D341Med (cell line): ENCODE data around the gene DYRK2.
"Not testable (repeated sequence)": the region's sequence is repeated elsewhere in the genome, so short reads cannot be mapped to it uniquely, and the experiment has no call there.

Source experiments
- DNase-seq: peaks from one replicate; pipeline ENCODE4 v3.0.0; 2012; ENCODE audit warnings: low spot score

The DYRK2 gene

DNA sequence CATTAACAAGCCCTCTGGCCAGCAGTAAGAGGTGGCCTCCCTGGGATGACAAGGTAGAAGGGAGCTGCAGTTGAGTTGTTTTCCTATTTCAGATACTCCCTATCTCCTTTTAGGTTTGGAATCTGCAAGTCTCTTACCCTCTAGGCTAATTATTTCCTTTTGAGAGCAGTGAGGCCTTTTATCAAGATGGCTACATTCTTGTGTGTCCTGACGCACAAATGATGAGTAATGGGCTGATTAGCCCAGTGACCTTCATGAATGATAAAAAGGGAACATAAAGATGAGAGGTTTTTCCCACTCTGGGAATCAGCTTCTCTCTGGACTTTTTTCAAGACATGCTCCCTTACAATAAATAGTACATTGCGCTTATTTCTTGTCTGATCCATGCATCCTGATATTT, 22.9 kb downstream of the DYRK2 start:
- DNase-seq = no peak

DNA sequence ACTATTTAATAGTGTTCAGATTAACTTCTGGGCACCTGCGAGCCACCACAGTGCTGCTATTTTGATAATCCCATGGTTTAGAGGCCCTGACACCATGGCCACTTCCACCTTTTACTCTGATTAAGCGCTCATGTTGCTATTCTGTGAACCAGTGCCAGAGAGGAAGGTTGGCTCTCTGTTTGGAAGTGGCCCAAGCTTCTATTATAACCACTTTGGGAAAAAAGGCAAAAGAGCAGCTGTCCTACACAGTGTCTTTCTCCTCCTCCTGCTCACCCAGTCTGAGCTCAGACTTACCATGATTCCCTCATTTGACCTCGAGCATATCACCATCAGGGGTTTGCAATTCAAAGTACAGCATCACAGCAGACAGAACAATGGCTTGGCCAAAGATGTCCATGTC, 23.3 kb downstream of the DYRK2 start:
- DNase-seq = no peak

DNA sequence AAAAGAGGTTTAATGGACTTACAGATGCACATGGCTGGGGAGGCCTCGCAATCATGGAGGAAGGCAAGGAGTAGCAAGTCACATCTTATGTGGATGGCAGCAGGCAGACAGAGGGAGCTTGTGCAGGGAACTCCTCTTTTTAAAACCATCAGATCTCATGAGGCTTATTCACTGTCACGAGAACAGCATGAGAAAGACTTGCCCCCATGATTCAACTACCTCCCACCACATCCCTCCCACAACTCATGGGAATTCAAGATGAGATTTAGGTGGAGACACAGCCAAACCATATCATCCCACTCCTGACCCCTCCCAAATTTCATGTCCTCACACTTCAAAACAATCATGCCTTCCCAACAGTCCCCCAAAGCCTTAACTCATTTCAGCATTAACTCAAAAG, 24.0 kb downstream of the DYRK2 start:
- not testable (repeated sequence) for DNase-seq

DNA sequence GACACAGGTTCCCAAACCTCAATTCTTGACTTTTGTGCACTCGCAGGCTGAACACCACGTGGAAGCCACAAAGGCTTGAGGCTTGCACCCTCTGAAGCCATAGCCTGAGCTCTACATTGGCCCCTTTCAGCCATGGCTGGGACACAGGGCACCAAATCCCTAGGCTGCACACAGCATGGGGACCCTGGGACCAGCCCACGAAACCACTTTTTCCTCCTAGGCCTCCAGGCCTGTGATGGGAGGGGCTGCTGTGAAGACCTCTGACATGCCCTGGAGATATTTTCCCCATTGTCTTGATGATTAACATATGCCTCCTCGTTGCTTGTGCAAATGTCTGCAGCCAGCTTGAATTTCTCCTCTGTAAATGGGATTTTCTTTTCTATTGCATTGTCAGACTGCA, 25.0 kb downstream of the DYRK2 start:
- not testable (repeated sequence) for DNase-seq

DNA sequence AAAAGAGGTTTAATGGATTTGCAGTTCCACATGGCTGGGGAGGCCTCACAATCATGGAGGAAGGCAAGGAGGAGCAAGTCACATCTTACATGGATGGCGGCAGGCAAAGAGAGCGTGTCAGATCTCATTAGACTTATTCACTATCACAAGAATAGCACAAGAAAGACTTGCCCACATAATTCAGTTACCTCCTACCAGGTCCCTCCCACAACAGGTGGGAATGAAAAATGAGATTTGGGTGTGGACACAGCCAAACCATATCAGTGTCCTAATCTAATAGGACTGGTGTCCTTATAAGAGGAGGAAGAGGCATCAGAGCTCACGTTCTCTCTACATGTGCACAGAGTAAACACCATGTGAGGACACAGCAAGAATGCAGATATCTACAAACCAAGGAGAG, 25.9 kb downstream of the DYRK2 start:
- DNase-seq = no peak

DNA sequence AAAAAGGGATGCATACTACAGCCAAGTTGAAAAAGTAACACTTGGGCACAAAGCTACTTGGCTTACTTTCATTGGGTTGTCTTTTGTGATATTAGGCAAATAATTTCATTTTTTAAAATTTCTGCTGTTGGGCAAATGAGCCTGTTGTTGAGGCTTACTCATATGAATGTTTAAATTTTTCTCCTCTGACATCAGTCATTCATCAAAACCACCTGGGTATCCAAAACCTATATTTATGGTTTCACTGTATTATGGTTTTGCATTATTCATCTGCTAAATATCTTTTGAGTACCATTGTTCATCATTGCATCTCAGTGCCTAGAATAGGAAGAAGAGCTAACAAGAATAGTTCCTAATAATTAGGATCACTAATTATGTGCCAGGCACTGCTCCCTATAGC, 28.1 kb downstream of the DYRK2 start:
- no peak for DNase-seq

DNA sequence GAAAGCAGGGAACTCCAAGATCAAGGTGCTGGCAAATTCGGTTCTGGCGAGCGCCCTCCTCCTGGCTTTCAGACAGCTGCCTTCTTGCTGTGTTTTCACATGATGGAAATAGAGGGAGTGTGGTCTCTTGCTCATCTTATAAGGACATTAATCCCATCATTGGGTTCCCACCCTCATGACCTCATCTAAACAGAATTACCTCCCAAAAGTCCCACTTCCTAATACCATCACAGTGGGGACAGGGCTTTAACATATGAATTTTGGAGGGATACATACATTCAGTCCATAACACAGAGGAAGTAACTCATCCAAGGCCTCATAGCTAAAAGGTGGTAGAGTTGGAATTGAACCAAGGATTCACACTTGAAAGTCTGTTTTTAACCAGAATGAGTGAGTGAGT, 28.6 kb downstream of the DYRK2 start:
- DNase-seq = no peak

DNA sequence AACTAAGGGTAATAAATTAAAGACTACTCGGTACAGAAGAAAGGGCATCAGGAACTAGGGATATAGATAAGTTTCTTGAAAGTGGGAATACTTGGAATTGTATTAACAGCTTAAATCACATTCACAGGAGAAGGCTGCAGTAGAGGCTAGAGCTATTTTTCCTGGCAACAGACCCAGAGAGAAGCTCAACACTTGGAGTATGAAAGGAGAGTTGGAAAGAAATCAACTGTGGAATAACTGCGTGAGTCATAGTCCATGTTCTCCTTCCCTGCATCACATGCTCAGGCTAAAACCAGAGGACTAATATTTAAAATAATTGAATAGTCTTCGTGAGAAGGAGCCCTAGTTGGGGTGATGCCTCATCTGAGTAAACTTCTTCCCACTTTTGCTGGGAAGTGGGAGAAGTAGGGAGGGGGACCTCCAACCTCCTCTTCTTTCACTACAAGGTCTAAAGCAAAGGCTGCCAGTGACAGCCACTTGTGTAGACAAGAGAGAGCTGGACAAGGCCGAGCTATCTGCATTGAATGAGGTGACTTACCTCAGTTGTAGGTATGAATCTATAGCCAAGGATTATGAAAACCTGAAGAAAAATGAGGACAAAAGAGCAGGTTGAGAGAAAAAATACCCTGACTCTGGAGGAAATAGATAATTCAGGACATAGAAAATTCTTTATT, 32.7 kb downstream of the DYRK2 start:
- DNase-seq = no peak

DNA sequence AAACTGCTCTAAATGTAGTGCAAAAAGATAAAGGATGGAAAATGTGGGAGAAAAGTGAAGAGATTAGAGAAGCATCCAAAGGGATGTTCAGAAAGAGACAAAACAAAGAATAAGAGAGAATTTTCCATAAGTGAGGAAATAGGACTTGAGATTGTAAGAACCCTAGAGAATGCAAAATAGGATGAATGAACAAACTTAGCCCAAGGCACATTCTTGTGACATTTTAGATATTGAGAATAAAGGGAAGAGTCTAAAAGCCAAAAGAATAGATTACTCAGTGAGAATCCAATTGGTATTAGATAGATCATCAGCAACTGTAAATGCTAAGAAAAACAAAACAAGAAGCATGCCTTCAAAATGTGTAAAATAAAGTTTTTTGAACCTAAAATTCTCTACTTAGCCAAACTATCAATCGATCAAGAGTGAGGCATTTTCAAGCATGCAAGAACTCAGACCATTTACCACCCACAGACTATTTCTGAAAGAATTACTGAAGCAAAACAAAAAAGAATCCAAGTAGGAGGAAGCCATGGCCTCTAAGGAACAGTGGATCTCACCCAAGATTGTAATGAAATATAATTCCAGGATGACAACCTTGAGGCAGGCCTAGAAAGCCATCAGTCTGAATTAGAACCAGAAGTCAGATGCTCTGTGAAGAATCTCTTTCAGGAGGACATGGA, 33.5 kb downstream of the DYRK2 start:
- DNase-seq = no peak

DNA sequence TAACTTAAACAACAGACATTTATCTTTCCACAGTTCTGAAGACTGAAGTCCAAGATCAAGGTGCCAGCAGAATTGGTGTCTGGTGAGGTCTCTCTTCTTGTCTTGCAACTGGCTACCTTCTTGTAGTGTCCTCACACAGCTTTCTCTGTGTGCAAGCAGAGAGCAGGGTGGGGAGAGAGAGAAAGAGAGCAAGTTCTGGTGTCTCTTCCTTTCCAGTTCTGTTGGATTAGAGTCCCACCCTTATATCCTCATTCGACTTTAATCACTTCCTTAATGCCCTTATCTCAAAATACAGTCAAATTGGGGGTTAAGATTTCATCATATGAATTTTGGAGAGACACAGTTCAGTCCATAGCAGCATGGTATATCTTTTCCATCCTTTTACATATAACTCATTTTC, 40.8 kb downstream of the DYRK2 start:
- DNase-seq = no peak

DNA sequence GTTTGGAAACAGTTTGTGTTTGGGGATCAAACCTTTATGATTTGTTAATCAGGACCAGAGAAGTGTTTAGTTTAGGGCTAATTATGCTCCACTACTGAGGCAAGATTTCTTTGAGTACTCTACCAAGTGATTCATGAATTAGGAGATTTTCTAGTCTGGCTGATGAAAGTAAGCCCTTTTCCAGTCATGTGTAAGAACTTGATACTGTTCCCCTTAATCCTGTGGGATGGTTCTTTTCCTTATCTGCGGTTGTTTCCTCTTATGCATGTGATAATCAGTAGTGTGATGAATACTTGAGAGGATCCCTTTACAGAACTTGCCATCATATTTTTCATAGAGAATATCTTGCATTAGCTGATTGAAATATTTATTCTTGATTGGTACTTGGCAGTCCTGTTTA, 42.1 kb downstream of the DYRK2 start:
- no peak for DNase-seq

DNA sequence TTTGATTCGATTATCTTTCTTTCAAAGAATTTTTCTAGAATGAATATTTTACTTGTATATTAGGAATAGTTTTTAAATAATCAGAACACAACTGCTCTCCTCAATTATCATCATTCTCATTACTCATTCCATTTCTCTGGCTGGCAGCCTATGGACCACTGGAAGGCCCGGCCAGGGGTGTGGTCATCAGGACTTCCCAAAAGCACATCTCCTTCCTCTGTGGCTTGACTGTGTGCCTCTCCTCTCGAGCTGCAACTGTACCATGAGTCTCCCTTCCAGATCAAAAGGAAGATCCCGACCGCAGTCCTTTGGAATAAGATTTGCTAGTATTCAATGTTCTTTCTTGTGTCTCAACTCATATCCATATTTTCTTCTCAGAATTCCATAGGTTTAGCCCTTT, 42.7 kb downstream of the DYRK2 start:
- DNase-seq = no peak

DNA sequence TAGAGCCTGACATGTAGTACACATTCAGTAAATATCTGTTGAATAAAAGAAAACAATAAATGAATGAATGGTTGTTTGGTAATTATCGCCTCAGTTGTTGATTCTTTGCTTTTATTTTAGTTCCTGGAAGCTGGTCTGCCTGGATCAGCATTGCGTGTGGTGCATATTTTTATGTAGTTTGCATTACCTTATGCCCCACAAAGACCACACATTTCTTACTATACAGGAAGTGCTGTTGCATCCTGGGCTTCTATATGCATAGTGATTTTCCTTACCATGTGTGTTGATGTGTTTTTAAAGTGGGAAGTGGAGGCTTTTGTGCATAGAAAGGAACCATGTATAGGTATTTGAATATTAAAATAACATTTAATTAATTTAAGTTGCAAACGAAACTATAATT, 43.6 kb downstream of the DYRK2 start:
- DNase-seq = no peak

DNA sequence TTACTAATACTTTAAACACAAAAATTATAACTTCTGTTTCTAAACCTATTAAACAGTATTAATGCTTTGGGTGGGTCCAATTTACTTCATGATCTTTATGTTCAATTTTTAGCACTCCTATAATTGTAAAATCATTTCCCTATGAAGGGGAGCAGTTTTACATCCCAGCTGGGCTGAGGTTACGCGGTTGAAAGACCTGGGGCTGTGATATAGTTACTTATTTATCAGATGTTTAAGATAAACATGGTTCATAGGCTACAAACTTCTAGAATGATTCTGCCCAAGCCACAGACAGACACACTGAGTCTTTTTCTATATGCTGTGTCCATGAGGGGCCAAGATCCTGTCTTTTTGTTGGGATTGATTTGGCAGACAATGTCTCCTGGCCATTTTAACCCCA, 44.4 kb downstream of the DYRK2 start:
- DNase-seq = no peak

DNA sequence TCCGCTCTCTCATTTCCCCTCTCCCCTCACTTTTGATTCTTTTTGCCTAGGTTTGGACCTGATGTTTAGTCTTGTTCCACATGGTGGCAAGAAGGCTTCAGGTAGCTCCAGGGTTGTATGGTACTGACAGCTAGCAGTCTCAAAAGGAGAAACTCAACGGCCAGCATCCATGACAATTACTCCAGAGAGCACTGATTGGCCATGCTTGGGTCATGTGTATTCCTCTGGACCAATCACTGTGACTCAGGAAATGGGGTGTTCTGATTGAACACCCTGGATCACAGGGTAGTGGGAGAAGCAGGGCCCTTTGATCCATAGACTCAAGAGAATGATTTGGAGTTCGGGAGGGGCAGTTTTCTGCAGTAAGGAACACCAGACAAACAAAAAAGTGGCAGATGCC, 45.3 kb downstream of the DYRK2 start:
- DNase-seq = no peak

DNA sequence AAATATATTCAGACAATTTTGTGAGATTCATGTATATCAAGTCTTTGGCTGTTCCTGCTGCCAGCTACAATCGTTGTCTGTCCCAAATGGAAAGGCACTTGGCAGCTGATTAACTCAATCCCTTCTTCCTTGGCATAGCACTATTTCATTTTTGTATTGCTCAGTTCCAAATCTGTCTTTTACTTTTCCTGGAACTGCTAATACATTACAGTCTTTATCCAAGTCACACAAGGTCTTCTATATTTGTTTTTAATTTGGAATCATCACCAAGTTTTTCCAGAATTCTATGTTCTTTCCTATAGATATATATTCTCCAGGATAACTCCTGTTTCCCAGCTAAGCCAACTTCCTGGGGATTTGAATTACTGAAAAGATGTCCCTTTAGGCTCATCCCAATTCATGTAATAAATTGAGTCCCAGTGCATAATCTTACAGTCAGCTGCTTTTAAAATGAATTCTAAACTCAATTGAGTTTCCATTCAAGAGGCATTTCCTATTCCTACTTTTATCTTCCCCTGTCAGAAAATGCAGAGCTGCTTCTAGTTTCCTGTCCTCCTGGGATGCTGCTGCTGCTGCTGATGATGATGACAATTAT, 45.9 kb downstream of the DYRK2 start:
- no peak for DNase-seq

DNA sequence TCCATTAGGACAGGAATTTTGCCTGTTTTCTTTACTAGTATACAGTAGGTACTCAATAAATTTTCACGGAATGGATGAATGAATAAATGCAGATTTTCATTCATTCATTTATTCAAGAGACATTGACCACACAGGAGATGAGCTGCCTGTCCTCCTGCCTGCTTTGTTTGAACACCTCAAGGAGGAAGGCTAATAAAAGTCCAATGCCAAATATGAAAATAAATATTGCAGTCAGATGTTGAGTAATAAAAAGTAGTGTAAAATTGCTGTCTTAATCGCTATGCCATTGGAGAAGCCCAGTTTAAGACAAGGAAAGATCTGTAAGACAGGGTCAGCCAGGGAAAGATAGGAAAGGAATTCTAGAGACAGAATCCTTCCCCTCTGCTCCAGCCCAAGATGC, 47.4 kb downstream of the DYRK2 start:
- no peak for DNase-seq

DNA sequence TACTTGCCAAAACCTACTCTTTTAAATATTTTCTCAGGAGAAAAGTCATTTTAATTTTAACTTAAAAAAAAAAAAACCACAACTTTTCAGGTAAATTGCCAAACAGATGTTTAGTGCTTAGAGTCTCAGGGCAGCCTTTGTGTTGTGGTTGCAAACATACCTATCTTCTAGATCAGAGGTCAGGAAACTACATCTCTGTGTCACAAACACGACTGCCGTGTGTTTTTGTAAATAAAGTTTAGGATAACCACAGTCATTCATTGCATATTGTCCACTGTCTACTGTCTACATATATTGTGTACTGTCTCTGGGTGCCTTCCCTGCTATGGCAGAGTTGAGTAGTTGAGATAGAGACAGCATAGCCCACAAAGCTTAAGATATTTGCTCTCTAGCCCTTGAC, 48.9 kb downstream of the DYRK2 start:
- DNase-seq = no peak

DNA sequence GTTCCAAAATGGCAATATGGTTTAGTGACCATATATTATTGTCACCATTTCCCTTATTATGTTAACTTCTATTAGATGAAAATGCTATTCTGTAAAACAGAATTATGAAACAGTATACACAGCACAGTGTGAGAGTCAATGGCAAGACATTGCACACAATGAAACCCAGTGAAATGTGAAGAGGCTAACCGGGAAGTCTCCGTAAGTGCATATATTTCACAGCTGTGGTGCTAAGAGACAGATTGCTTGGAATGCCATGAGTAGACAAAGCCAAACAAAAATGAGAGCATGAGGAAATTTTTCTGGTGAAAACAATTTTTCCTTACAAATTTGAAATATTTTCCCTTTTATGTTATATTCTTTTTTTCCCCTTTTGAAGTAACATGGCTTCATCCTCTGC, 49.4 kb downstream of the DYRK2 start:
- DNase-seq = no peak

DNA sequence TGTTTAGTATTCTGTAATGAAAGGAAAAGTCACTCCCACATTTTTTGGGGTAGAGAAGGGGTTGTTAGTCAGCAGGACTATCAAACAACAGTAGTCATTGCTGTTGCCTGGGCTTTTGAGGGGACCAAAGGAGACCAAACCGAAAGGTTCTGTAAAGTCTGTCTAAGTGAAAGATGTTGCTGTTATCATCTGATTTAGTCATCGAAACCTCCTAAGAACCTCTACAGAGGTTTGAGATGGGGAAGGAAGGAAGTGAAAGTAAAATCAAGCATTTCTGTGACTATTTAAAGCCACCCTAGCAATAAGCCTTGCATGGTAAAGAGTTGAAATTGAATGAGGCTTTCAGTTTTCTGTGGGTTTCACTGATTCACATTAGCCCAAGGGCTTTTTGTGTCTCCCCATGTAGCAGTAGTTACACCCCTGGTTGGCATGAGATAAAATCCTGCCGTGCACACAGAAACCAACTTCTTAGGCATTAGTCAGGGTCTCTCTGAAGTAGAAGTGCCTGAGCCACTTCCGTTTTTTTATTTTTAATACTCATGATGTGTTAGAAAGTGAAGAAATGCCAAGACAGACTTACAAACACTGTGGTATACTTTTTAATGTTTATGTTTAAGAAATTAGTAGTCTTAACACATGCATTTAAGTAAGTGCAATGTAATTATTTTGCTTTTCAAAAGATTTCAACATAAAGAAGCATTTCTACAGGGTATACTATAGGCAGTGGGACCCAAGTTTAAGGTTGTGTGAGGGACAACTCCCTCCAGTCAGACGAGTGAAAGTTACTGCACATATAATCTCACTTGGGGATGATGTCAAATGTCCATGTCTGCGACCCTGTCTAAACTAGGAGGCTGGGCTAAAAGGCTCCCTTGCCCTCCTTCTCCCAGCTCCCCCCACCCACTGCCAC, 50.4 kb downstream of the DYRK2 start:
- DNase-seq = no peak

DNA sequence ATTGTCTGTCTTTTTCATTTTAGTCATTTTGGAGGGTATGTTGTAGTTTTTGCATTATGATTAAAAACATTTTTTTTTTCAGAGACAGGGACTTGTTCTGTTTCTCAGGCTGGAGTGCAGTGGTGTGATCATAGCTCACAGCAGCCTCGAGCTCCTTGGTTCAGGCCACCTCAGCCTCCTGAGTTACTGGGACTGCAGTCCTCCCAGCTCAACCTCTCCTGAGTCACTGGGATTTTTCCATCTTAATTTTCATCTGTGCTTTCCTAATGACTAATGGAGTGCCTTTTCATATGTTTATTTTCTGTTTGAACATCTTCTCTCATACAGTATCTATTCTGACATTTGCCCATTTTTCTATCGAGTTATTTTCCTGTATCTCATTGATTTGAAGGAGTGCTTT, 52.6 kb downstream of the DYRK2 start:
- no peak for DNase-seq

DNA sequence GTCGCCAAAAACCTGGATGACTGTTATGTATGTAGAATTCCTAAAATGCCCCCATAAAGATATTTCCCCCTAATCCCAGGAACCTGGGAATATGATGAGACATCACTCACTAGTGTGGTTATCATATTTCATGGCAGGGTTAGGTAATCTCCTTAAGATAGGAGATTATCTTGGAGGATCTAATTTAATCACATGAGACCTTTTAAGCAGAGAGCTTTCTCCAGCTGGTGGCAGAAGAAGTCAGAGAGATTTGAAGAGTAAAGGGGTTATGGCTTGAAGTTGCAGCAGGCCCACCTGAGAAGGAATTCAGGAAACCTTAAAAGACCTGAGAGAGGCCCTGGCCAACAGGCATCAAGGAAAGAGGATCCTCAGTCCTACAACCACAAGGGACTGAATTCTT, 53.6 kb downstream of the DYRK2 start:
- peak; percentile 51 for DNase-seq

DNA sequence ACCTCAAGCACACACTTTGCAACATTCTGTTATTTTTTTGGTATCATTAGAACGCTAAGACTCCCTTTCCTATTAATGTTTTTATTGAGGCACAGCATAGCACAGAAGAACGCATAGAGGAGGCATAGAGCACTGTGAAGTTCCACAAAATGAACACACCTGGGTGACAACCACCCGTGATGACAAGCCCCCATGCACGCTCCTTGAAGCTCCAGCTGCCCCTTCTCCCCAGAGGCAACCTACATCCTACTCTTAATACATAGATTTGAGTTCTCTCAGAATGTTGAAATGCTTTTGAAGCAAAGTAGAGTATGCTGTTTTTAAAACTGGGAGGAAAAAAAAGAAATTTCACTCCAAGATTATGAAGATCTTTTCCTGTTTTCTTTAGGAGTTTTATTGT, 55.5 kb downstream of the DYRK2 start:
- DNase-seq = no peak
